Caco-2 (cell line): ENCODE results near the gene MED17. TPM values are rescaled to one million over a fixed set of nuclear protein-coding genes. Genes with fewer than 3 reads are reported as not detected.

Experiments used
- BruUV-seq: library from RNA; stranded (reverse); fragments of 400-500 nt; replicated peaks from 2 replicates; lab custom pipeline; 2021; lab: Mats Ljungman, UMichigan
- CTCF ChIA-PET: fragments of 300-600 bp; sonication (Branson Sonifier 250); formaldehyde crosslinking; loops from one replicate; lab custom pipeline; 2022; ENCODE audit warnings: antibody characterized with exemption; lab: Charles Lee
- POLR2A ChIA-PET: fragments of 300-600 bp; sonication (Branson Sonifier 250); formaldehyde crosslinking; loops from one replicate; lab custom pipeline; 2022; ENCODE audit warnings: antibody characterized with exemption; lab: Charles Lee
- DNase-seq, 2 experiments: peaks; one replicate each; pipeline versions ENCODE4 v3.0.0 to v3.0.0-alpha.2; 2020 to 2022
- H3K27me3 ChIP-seq: replicated peaks from 2 replicates; pipeline ENCODE4 v1.6.0; 2011; ENCODE audit warnings: low read length; ENCODE audit not compliant: control insufficient read depth, insufficient read depth
- H3K36me3 ChIP-seq: 2 replicates; pipeline ENCODE4 v1.5.1; 2011; ENCODE audit warnings: low read length; ENCODE audit not compliant: control insufficient read depth, insufficient read depth
- H3K4me1 ChIP-seq: fragments of 250-450 bp; sonication (Bioruptor Pico); 2 replicates; pipeline ENCODE4 v1.5.1; 2020; ENCODE audit warnings: mild to moderate bottlenecking
- H3K4me3 ChIP-seq: 2 replicates; pipeline ENCODE4 v1.5.1; 2011; ENCODE audit warnings: low read depth, mild to moderate bottlenecking, control low read depth, low read length
- H3K9me3 ChIP-seq: fragments of 250-450 bp; sonication (Bioruptor Pico); 2 replicates; pipeline ENCODE4 v1.5.1; 2020; ENCODE audit warnings: mild to moderate bottlenecking, moderate library complexity
- H3K27ac Mint-ChIP-seq: one replicate; pipeline ENCODE4 v1.8.0; 2022; ENCODE audit warnings: mixed read lengths; ENCODE audit not compliant: unreplicated experiment
- H3K27me3 Mint-ChIP-seq: one replicate; pipeline ENCODE4 v1.8.0; 2022; ENCODE audit warnings: mixed read lengths; ENCODE audit not compliant: insufficient read depth, unreplicated experiment
- H3K36me3 Mint-ChIP-seq: one replicate; pipeline ENCODE4 v1.8.0; 2022; ENCODE audit warnings: mild to moderate bottlenecking, mixed read lengths; ENCODE audit not compliant: insufficient read depth, unreplicated experiment
- H3K4me1 Mint-ChIP-seq: one replicate; pipeline ENCODE4 v1.8.0; 2022; ENCODE audit warnings: low read depth, mixed read lengths; ENCODE audit not compliant: unreplicated experiment
- H3K4me3 Mint-ChIP-seq: one replicate; pipeline ENCODE4 v1.8.0; 2022; ENCODE audit warnings: mild to moderate bottlenecking, moderate library complexity, mixed read lengths; ENCODE audit not compliant: unreplicated experiment
- H3K9me3 Mint-ChIP-seq: one replicate; pipeline ENCODE4 v1.8.0; 2022; ENCODE audit warnings: mixed read lengths; ENCODE audit not compliant: unreplicated experiment
- intact Hi-C: fragments of 100-400 bp; cut with micrococcal nuclease; formaldehyde crosslinking; loops from one replicate; pipeline ENCODE4 v1.10.0; 2022; ENCODE audit not compliant: unreplicated experiment
- total RNA-seq: library from RNA; stranded (reverse); gene quantifications from 2 replicates; pipeline ENCODE4 v1.2.3, GENCODE V29; 2022
- TF ChIP-seq, protein P1 (sequence below), 2 experiments: fragments of 200-600 bp in 1 of 2; IDR thresholded peaks; 1 replicate in 1 of 2; 2 replicates in 1 of 2; pipeline versions ENCODE4 v1.5.1 to v1.8.0; 2011 to 2022; ENCODE audit warnings: antibody characterized with exemption in 1 of 2, control low read depth in 1 of 2, inconsistent platforms in 1 of 2, low read depth in 1 of 2, low read length in 1 of 2, mild to moderate bottlenecking in 1 of 2, moderate library complexity in 1 of 2; ENCODE audit not compliant: insufficient read depth in 1 of 2, severe bottlenecking in 1 of 2, unreplicated experiment in 1 of 2

MED17 gene
- total RNA-seq, 1 experiment from 2014 or later, result 54.0 TPM

- no peaks in the 10 kb centered on the region for H3K9me3 Mint-ChIP-seq
- DNase-seq, result no peak
- POLR2A ChIA-PET, result no interaction called here
- peak overlapping the region; percentile 81 for H3K4me3 Mint-ChIP-seq
- Histone ChIP-seq H3K9me3 (no peaks in the 10 kb centered on the region), H3K36me3 (peaks cover 3% of the 10 kb centered on the region; the same call in 1 of the 2 replicates), H3K27me3 (no peaks in the 10 kb centered on the region), H3K4me1 (no peaks in the 10 kb centered on the region; the same call in 1 of the 2 replicates), H3K4me3 (peak overlapping the region; percentile 86)
- peaks cover 17% of the 10 kb centered on the region for H3K4me1 Mint-ChIP-seq
- peak overlapping the region; percentile 62 for H3K27ac Mint-ChIP-seq
- intact Hi-C loops, result loop anchor here (1.0 to 5.0 kb wide), 5 partner anchors 15 to 123 kb away; partner anchors contain the start of genes C11orf54, CEP295, TAF1D and VSTM5
- TF ChIP-seq, protein P1, sequence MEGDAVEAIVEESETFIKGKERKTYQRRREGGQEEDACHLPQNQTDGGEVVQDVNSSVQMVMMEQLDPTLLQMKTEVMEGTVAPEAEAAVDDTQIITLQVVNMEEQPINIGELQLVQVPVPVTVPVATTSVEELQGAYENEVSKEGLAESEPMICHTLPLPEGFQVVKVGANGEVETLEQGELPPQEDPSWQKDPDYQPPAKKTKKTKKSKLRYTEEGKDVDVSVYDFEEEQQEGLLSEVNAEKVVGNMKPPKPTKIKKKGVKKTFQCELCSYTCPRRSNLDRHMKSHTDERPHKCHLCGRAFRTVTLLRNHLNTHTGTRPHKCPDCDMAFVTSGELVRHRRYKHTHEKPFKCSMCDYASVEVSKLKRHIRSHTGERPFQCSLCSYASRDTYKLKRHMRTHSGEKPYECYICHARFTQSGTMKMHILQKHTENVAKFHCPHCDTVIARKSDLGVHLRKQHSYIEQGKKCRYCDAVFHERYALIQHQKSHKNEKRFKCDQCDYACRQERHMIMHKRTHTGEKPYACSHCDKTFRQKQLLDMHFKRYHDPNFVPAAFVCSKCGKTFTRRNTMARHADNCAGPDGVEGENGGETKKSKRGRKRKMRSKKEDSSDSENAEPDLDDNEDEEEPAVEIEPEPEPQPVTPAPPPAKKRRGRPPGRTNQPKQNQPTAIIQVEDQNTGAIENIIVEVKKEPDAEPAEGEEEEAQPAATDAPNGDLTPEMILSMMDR (IDR thresholded peaks at IDR 0.05; ENCODE audit: insufficient read depth in 1 of 2, low read depth in 1 of 2, low read length in 1 of 2, severe bottlenecking in 1 of 2, unreplicated experiment in 1 of 2), result no peak
- BruUV-seq, result TSS peak; percentile 43
- H3K36me3 Mint-ChIP-seq, result peaks cover 63% of the 10 kb centered on the region
- no peaks in the 10 kb centered on the region for H3K27me3 Mint-ChIP-seq
- CTCF ChIA-PET, result no interaction called here
Observed at GRCh38 chr11:93784935-93785360, 866 bp downstream of the MED17 start.

GRCh38 chr11:93791493-93791892 lies 7.4 kb downstream of the MED17 start:
- Mint-ChIP-seq H3K27me3 (no peaks in the 10 kb centered on the region), H3K36me3 (peaks cover 100% of the 10 kb centered on the region), H3K4me3 (no peak overlapping the region), H3K27ac (no peak overlapping the region), H3K9me3 (no peaks in the 10 kb centered on the region), H3K4me1 (peaks cover 7% of the 10 kb centered on the region)
- TF ChIP-seq, protein P1 (IDR thresholded peaks at IDR 0.05; ENCODE audit: insufficient read depth in 1 of 2, low read depth in 1 of 2, low read length in 1 of 2, severe bottlenecking in 1 of 2, unreplicated experiment in 1 of 2), result no peak
- ChIA-PET CTCF (no interaction called here), POLR2A (interaction anchor here (0.6 kb wide), 1 partner anchor 50 kb away, joined by 3 read pairs; the partner anchor contains the start of gene C11orf54)
- H3K27me3 ChIP-seq, result no peaks in the 10 kb centered on the region
- intact Hi-C loops, result no loop called here
- BruUV-seq, result no TSS peak
- no peak for DNase-seq
- H3K4me1 ChIP-seq, result no peaks in the 10 kb centered on the region; the same call in 1 of the 2 replicates
- H3K4me3 ChIP-seq, result no peak overlapping the region
- no peaks in the 10 kb centered on the region for H3K9me3 ChIP-seq
- H3K36me3 ChIP-seq, result peaks cover 6% of the 10 kb centered on the region

- no peaks in the 10 kb centered on the region for H3K4me1 Mint-ChIP-seq
- BruUV-seq, result no TSS peak
- H3K9me3 ChIP-seq, result no peaks in the 10 kb centered on the region
- no peak overlapping the region for H3K27ac Mint-ChIP-seq
- H3K4me1 ChIP-seq, result 0 out of 2 replicates have a peak, but pooled peaks cover 4% of the 10 kb centered on the region
- intact Hi-C loops, result no loop called here
- peaks cover 98% of the 10 kb centered on the region for H3K36me3 Mint-ChIP-seq
- TF ChIP-seq, protein P1 (IDR thresholded peaks at IDR 0.05; ENCODE audit: insufficient read depth in 1 of 2, low read depth in 1 of 2, low read length in 1 of 2, severe bottlenecking in 1 of 2, unreplicated experiment in 1 of 2), result no peak
- H3K4me3 ChIP-seq, result no peak overlapping the region
- DNase-seq, result no peak
- ChIA-PET CTCF (interaction anchor here (0.8 kb wide), 1 partner anchor 13 kb away, joined by 3 read pairs; the partner anchor contains the start of gene MED17), POLR2A (interaction anchor here (0.7 to 1.0 kb wide), 2 partner anchors 8 to 55 kb away, joined by 3 to 4 read pairs; partner anchors contain the start of genes C11orf54 and TAF1D)
- peaks cover 7% of the 10 kb centered on the region for H3K36me3 ChIP-seq
- no peaks in the 10 kb centered on the region for H3K27me3 Mint-ChIP-seq
- no peaks in the 10 kb centered on the region for H3K27me3 ChIP-seq
- no peaks in the 10 kb centered on the region for H3K9me3 Mint-ChIP-seq
- H3K4me3 Mint-ChIP-seq, result no peak overlapping the region
Observed at GRCh38 chr11:93796441-93797231, 12.6 kb downstream of the MED17 start.
